ENCODE results near the gene C1orf167.

Gene C1orf167

DNA sequence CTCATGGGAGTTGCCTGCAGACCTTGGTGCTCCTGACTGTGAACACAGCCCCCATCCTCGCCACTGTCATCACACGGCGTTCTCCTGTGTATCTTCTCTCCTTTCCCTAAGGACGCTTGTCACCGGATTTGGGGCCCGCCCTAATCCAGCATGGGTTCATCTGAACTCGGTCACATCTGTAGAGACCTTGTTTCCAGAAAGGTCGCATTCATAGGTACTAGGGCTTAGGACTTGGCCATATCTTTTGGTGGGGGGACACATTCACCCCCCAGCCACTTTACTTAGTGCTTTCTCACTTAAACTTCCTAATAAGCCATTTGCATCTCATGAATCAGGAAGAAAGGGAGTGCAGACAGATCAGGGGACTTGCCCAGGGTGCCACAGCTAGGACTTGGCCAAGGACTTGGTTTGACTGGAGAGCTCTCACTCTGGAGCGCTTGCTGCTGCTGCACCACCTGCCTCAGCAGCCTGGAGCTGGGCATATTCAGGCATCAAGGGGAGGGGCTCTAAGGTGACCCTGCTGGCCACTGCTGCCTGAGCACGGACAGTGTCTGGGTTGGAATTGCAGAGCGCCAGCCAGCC lies 75.9 kb downstream of the C1orf167 start:
- no peak for FAIRE-seq

- FAIRE-seq = no peak
Observed at GRCh38 chr1:11838349-11839272, 76.6 kb downstream of the C1orf167 start.
